Kidney (tissue), 14 donors: ENCODE results near the gene ZNF362. TPM values are rescaled to one million over a fixed set of nuclear protein-coding genes. Genes with fewer than 3 reads are reported as not detected.
"Not testable (repeated sequence)": the region's sequence is repeated elsewhere in the genome, so short reads cannot be mapped to it uniquely, and the experiment has no call there.

Source experiments
- DNase-seq, 5 donors: peaks; one replicate each; pipeline ENCODE4 v3.0.0-alpha.2; 2013 to 2020
- FAIRE-seq: peaks from 2 replicates; lab custom pipeline; 2012; peaks lifted over from hg19 to GRCh38; lab: Jason Lieb, UNC
- H3K27ac ChIP-seq, 2 donors: one replicate each; pipeline ENCODE4 v1.7.0; 2013; ENCODE audit warnings: low read depth in 2 of 2, low read length in 2 of 2, inconsistent platforms in 1 of 2
- H3K27me3 ChIP-seq: one replicate; pipeline ENCODE4 v1.7.1; 2013; ENCODE audit warnings: low read length, inconsistent platforms; ENCODE audit not compliant: control insufficient read depth, insufficient read depth
- H3K36me3 ChIP-seq, 3 donors: one replicate each; pipeline versions ENCODE4 v1.7.0 to v1.7.1; 2013; ENCODE audit warnings: low read length in 3 of 3, control low read depth in 1 of 3, inconsistent platforms in 1 of 3; ENCODE audit not compliant: insufficient read depth in 3 of 3, control insufficient read depth in 2 of 3
- H3K4me1 ChIP-seq, 3 donors: one replicate each; pipeline versions ENCODE4 v1.7.0 to v1.7.1; 2013; ENCODE audit warnings: low read length in 3 of 3, inconsistent platforms in 1 of 3, low read depth in 1 of 3; ENCODE audit not compliant: control insufficient read depth in 2 of 3, insufficient read depth in 2 of 3
- H3K4me3 ChIP-seq, 3 donors: one replicate each; pipeline versions ENCODE4 v1.7.0 to v1.8.1; 2013; ENCODE audit warnings: low read length in 3 of 3, control low read depth in 1 of 3, inconsistent platforms in 1 of 3
- H3K9ac ChIP-seq, 3 donors: one replicate each; pipeline versions ENCODE4 v1.7.0 to v1.7.1; 2013; ENCODE audit warnings: low read length in 3 of 3, control low read depth in 1 of 3, inconsistent platforms in 1 of 3
- H3K9me3 ChIP-seq, 3 donors: one replicate each; pipeline versions ENCODE4 v1.7.0 to v1.7.1; 2013; ENCODE audit warnings: low read length in 3 of 3, control low read depth in 1 of 3, inconsistent platforms in 1 of 3; ENCODE audit not compliant: control insufficient read depth in 2 of 3, insufficient read depth in 1 of 3
- CTCF ChIP-seq: IDR thresholded peaks from 3 replicates; pipeline ENCODE4 v1.5.1; 2012; ENCODE audit warnings: mild to moderate bottlenecking, moderate library complexity, borderline replicate concordance; ENCODE audit not compliant: insufficient read depth; ENCODE audit errors: extremely low read depth
- intact Hi-C: fragments of 100-400 bp; cut with DNase I; formaldehyde crosslinking; loops from one replicate; pipeline ENCODE4 v1.11.1; 2022
- polyA plus RNA-seq: library from polyadenylated mRNA; stranded (reverse); fragments of 350-450 nt; fragmentation: Illumina TruSeq; extraction: RNeasy Lipid Tissue Mini Kit (QIAGEN cat#74804); gene quantifications from one replicate; pipeline ENCODE4 v1.2.3, GENCODE V29; 2014; ENCODE audit warnings: low read depth, low replicate concordance; ENCODE audit not compliant: insufficient read depth
- total RNA-seq: library from RNA; stranded (reverse); fragmentation: NEBNext Ultra II Directional; extraction: Animal tissue kit (Norgen Biotek cat#: 25700); gene quantifications from one replicate; pipeline ENCODE4 v1.2.1, GENCODE V29; 2021
- donor health status: control.
- donor health status: control.
- donor health status: control.
- donor health status: control.
- donor health status: control.
- donor health status: DM: yes; HTN: yes; CAD: no.
- donor health status: Normal renal cell carcinoma (clear cell type).

ZNF362 gene
- total and polyA plus RNA-seq, 2 donors from 2014 or later: 17.4 to 36.9 TPM

DNA sequence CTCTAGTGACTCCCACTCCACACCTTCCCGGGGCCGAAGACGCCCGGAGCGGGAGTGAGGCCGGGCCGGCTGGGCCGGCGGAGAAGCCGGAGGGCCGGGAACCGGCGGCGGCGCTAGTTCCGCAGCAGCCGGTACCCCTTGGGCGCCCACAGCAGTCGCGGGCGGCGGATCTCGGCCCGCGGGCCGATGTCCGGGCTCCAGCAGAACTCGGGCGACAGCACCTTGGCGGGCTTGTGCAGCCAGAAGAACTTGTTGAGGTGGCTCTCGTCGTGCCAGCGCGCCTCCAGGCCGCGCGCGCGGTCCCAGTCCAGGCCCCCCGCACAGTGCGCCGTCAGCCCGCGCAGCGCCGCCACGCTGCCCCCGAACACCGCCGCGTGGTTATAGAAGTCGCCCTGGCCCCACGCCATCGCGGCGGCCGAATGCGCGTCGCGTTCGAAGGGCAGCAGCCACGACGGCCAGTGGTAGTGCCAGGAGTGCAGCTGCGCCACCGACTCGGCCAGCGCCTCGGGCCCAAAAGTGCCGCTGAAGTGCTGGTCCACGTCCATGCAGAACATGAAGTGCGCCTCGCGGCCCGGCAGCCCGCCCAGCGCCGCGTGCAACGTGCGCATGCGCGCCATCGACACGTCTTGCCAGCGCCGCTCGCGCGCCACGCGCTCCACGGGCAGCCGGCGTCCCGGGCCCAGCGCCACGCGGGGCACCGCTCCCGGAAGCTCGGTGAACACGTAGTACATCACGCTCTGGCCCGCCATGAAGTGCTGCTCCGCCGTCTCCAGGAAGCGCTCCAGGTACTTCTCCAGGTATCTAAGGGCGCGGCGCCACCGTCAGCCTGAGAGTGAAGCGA lies 50.6 kb downstream of the ZNF362 start:
- H3K9ac ChIP-seq: no peak overlapping the region

DNA sequence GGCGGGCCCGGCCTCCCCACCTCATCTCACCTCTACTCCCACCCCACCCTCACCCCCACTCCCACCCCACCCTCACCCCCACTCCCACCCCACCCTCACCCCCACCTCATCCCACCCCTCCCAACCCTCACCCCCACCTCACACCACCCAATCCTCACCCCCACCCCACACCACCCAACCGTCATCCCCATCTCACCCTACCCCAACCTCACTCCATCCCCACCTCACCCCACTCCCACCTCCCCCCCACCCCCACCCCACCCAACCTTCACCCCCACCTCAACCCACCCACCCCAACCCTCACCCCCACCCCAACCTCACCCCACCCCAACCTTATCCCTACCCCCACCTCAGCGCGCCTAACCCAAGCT lies 51.2 kb downstream of the ZNF362 start:
- Histone ChIP-seq H3K4me3 (no peak overlapping the region), H3K27ac (no peak overlapping the region), H3K4me1 (peaks cover 0 to 8% (median 0%) of the 10 kb centered on the region in 3 donors), H3K9ac (no peak overlapping the region), H3K36me3 (no peaks in the 10 kb centered on the region), H3K9me3 (no peaks in the 10 kb centered on the region), H3K27me3 (no peaks in the 10 kb centered on the region)
- no peak for DNase-seq
- FAIRE-seq: no peak
- intact Hi-C loops: no loop called here
- TF ChIP-seq CTCF: no peak

More for the DNA sequence above, 50.6 kb downstream of the ZNF362 start:
- Histone ChIP-seq H3K4me1 (peaks cover 0 to 8% (median 0%) of the 10 kb centered on the region in 3 donors), H3K27ac (no peak overlapping the region), H3K4me3 (peak overlapping the region in 1 of 3 donors; percentile 30), H3K27me3 (no peaks in the 10 kb centered on the region), H3K36me3 (no peaks in the 10 kb centered on the region), H3K9me3 (no peaks in the 10 kb centered on the region)
- intact Hi-C loops: no loop called here
- DNase-seq (peak; percentile 44 to 79 (median 66)), FAIRE-seq (no peak)
- TF ChIP-seq CTCF: no peak

GRCh38 chr1:33309351-33309750 lies 53.1 kb downstream of the ZNF362 start:
- H3K9ac ChIP-seq, H3K27ac ChIP-seq, H3K4me1 ChIP-seq, H3K4me3 ChIP-seq, H3K27me3 ChIP-seq, FAIRE-seq, H3K36me3 ChIP-seq, intact Hi-C loops, H3K9me3 ChIP-seq: not testable (repeated sequence)
- DNase-seq: peak in 1 of 5 donors; percentile 65

DNA sequence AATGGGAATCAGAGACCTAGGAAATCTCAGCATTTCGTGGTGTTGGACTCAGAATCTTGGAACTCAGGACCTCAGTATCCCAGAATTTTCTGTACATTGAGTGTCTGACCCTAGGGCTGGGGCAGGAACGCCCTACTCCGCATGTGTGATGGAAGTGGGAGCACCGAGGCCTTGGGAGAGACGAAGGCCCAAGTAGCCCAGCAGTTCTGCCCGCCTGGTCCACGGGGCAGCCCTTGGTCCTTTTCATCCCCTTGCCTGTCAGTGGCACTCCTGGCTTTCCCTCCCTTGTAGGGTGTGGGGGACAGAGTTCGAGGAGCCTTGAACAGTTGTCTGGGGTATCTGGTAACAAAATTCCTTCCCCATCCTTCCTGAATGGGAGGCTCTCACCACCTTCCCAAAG lies 54.4 kb downstream of the ZNF362 start:
- DNase-seq (peak in 1 of 5 donors; percentile 54), FAIRE-seq (no peak)
- Histone ChIP-seq H3K4me3 (no peak overlapping the region), H3K36me3 (no peaks in the 10 kb centered on the region), H3K27ac (no peak overlapping the region), H3K4me1 (peaks cover 0 to 5% (median 0%) of the 10 kb centered on the region in 3 donors), H3K9ac (no peak overlapping the region), H3K27me3 (no peaks in the 10 kb centered on the region), H3K9me3 (no peaks in the 10 kb centered on the region)
- intact Hi-C loops: no loop called here
- no peak for TF ChIP-seq CTCF
